Ovary (tissue), 3 donors: ENCODE results near the gene RYK.

ENCODE experiments used
- CTCF ChIP-seq, 3 donors: fragments of 450-650 bp in 2 of 3; fragments of 200-600 bp in 1 of 3; IDR thresholded peaks; one replicate each; pipeline versions ENCODE4 v1.5.1 to v1.8.0; 2016 to 2022; ENCODE audit warnings: antibody characterized with exemption in 3 of 3, mild to moderate bottlenecking in 1 of 3
- EP300 ChIP-seq: sonication (generic); formaldehyde crosslinking; IDR thresholded peaks from one replicate; pipeline ENCODE4 v1.6.1; 2017; ENCODE audit warnings: antibody characterized with exemption
- POLR2A ChIP-seq: fragments of 450-650 bp; IDR thresholded peaks from one replicate; pipeline ENCODE4 v1.6.1; 2017; ENCODE audit warnings: antibody characterized with exemption, mild to moderate bottlenecking, moderate library complexity
- donor health status: DM: no; HTN: no; CAD: no.

GRCh38 chr3:134216191-134216764 lies 34.4 kb downstream of the RYK start:
- TF ChIP-seq CTCF (IDR thresholded peaks at IDR 0.05) (no peak), POLR2A (no peak), EP300 (no peak)
